ENCODE results near the gene TSPAN4.
A peak's percentile ranks its signal among the peaks of the same experiment; 100 is the strongest.

TSPAN4 gene

DNA sequence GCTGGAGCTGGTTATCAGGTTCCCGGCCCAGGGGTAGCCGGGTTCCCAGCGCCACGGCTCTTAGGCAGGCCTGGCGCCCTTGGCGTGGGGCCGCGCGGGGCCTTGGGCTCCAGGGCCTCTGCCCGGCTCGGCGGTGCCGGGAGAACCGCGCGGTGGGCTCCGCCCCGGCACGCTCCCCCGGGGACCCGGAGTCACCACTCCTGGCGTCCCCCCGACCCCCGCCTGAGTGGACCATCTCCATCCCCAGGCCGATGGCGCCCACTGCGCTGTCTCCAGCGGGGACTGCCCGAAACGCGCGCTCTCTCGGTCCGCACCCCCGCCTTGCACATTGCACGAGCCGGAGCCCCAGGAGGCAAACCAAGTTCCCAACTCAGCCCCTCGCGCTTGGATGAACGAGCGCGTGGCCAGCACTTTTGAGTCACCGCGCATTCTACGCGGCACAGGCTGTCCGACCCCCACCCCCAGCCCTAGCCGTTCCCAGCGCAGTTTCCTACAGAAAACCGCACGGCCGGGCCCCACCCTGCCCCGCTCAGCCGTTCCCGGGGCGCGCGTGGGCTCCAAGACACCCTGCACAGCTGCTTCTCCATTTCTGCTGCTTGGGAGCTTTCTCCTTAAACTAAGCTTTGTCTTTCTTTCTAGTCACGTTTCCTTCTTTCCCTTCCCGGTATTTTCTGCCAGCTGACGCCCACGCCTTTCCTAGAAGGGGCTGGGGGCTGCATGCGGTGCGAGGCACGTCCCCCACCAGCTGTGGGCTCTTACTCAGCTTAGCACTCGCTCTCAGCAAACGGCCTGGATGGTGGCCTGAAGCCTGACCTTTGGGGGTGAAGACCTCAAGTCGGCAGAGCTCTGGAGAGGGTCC, 68.6 kb downstream of the TSPAN4 start:
- DNase-seq (ENCODE audit: low spot score), result peak; percentile 72

DNA sequence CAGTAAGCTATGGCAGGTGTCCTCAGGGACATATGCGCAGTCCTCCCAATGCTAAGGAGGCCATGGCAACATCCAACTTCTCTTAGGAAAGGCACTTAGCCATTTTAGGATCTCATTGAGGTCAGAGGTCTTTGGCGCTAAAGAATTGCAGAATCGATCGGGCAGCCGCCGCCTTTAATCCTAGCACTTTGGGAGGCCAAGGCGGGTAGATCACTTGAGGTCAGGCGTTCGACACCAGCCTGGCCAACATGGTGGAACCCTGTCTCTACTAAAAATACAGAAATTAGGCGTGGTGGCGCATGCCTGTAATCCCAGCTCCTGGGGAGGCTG, 69.2 kb downstream of the TSPAN4 start:
- no peak for DNase-seq (ENCODE audit: low spot score)

DNA sequence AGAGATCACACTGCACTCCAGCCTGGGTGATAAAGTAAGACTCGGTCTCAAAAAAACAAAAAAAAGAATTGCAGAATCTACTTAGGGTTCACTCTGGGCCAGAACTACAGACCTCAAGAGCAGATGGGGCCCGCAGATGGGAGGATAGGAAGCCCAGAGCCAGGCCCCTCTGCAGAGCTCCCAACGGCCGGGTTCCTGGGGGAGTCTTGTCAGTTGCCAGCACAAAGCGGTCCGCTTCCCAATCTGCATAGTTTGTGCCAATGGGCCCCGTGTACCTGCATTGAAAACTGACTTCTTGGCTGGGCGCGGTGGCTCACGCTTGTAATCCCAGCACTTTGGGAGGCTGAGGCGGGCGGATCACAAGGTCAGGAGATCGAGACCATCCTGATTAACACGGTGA, 69.6 kb downstream of the TSPAN4 start:
- no peak for DNase-seq (ENCODE audit: low spot score)

GRCh38 chr11:913043-913442, 70.4 kb downstream of the TSPAN4 start:
- DNase-seq (ENCODE audit: low spot score), result no peak

DNA sequence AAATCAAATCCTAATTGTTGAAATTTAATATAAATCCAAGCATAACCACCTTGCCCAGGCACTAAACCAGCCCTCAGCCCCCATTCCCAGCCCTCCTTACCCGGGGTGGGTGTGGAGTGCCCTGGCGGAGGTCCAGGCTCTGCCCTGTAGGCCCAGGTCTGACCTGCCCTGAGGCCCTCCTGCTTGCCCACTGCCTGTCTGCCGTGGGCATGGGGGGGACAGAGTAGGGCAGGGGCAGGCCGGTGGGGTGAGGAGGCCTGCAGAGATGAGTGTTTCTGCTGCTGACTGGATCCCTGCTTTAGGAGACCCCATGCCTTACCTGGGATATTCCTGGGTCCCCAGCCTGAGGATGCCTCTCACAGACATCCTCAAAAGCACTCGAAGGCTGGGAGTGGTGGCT, 71.6 kb downstream of the TSPAN4 start:
- DNase-seq (ENCODE audit: low spot score), result no peak

- DNase-seq (ENCODE audit: low spot score), result no peak
Observed at GRCh38 chr11:914747-915501, 72.3 kb downstream of the TSPAN4 start.
